Suprapubic skin (tissue), 4 donors: Measurements from ENCODE around the gene NFILZ.

Experiments used
- POLR2A ChIP-seq, 2 donors: fragments of 450-650 bp; IDR thresholded peaks; one replicate each; pipeline ENCODE4 v1.6.1; 2017; ENCODE audit warnings: antibody characterized with exemption in 2 of 2, mild to moderate bottlenecking in 2 of 2, moderate library complexity in 2 of 2
- POLR2AphosphoS5 ChIP-seq, 3 donors: sonication (generic); formaldehyde crosslinking; IDR thresholded peaks; one replicate each; pipeline ENCODE4 v1.6.1; 2017; ENCODE audit warnings: antibody characterized with exemption in 3 of 3

DNA sequence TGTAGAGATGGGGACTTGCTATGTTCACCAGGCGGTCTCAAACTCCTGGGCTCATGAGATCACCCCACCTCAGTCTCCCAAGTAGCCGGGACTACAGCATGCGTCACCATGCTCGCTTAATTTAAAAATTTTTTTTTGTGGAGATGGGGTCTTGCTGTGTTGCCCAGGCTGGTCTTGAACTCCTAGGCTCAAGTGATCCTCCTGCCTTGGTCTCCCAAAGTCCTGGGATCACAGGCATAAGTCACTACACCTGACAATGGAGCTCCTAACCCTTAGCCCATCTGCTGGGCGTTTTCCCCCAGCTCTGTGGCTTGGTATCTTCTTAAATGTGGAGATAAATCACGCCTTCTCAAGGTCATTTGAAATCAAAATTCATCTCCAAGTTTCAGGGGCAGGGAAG, 13.6 kb upstream of the NFILZ start:
- TF ChIP-seq POLR2AphosphoS5 (IDR thresholded peaks at IDR 0.05): no peak
- TF ChIP-seq POLR2A (IDR thresholded peaks at IDR 0.05): no peak
